Left lung (tissue), 10 donors: ENCODE results near the gene CRTC1. TPM values are rescaled to one million over a fixed set of nuclear protein-coding genes. Genes with fewer than 3 reads are reported as not detected.

Experiments used
- ATAC-seq: fragments of 200-7000 bp; cut with Tn5 transposase; one replicate; pipeline ENCODE4 v1.9.1; 2020; ENCODE audit warnings: moderate library complexity
- DNase-seq, 4 donors: peaks; one replicate each; pipeline ENCODE4 v3.0.0-alpha.2; 2013 to 2020
- H3K27ac ChIP-seq, 2 donors: fragments of 200-600 bp; sonication (generic) in 1 of 2; one replicate each; pipeline versions ENCODE4 v1.5.0 to v1.8.0; 2020 to 2021
- H3K27me3 ChIP-seq, 2 donors: fragments of 200-600 bp; sonication (generic) in 1 of 2; one replicate each; pipeline versions ENCODE4 v1.5.0 to v1.8.0; 2020 to 2021
- H3K36me3 ChIP-seq, 2 donors: fragments of 200-600 bp; sonication (generic) in 1 of 2; one replicate each; pipeline versions ENCODE4 v1.5.0 to v1.8.0; 2020 to 2021
- H3K4me1 ChIP-seq, 2 donors: fragments of 200-600 bp; one replicate each; pipeline ENCODE4 v1.8.0; 2021
- H3K4me3 ChIP-seq, 2 donors: fragments of 200-600 bp; sonication (generic) in 1 of 2; one replicate each; pipeline versions ENCODE4 v1.5.0 to v1.8.0; 2020 to 2021; ENCODE audit warnings: mild to moderate bottlenecking in 1 of 2
- H3K9me3 ChIP-seq, 2 donors: fragments of 200-600 bp; sonication (generic) in 1 of 2; one replicate each; pipeline versions ENCODE4 v1.5.0 to v1.8.0; 2020 to 2021
- intact Hi-C, 2 donors: fragments of 100-400 bp; cut with DNase I; formaldehyde crosslinking; loops; one replicate each; pipeline versions ENCODE4 v1.11.2 to v1.14.2; 2022
- polyA plus RNA-seq, 6 donors: library from polyadenylated mRNA; unstranded; fragments of 120-200 nt; gene quantifications; one replicate each; pipeline ENCODE4 v1.2.1, GENCODE V29; 2013; ENCODE audit not compliant: insufficient read length in 6 of 6
- total RNA-seq, 2 donors: library from RNA; stranded (reverse); fragmentation: NEBNext Ultra II Directional; extraction: Animal tissue kit (Norgen Biotek cat#: 25700); gene quantifications; one replicate each; pipeline ENCODE4 v1.2.1, GENCODE V29; 2021
- TF ChIP-seq, protein P1 (sequence below), 2 donors: fragments of 200-600 bp; sonication (generic) in 1 of 2; IDR thresholded peaks; one replicate each; pipeline versions ENCODE4 v1.5.0 to v1.8.0; 2021; ENCODE audit warnings: antibody characterized with exemption in 2 of 2
- donor health status: DM: no; HTN: yes; CAD: no.
- donor health status: DM: no; HTN: no; CAD: no.

The CRTC1 gene
- total and polyA plus RNA-seq, 8 donors = 11.3 to 23.9 (median 14.6) TPM

DNA sequence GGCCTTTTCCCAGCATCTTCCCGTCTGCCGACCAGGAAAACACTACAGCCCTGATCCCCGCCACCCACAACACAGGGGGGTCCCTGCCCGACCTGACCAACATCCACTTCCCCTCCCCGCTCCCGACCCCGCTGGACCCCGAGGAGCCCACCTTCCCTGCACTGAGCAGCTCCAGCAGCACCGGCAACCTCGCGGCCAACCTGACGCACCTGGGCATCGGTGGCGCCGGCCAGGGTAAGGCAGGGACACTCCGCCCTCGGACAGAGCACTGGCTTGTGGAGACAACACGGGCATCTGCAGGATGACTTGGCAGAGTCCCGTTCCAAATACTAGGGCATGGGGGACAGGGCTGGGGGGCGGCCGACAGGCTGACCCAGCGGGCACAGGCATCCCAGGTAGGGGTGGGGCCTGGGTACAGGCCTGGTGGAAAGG is 76.5 kb downstream of the CRTC1 start:
- TF ChIP-seq, protein P1, sequence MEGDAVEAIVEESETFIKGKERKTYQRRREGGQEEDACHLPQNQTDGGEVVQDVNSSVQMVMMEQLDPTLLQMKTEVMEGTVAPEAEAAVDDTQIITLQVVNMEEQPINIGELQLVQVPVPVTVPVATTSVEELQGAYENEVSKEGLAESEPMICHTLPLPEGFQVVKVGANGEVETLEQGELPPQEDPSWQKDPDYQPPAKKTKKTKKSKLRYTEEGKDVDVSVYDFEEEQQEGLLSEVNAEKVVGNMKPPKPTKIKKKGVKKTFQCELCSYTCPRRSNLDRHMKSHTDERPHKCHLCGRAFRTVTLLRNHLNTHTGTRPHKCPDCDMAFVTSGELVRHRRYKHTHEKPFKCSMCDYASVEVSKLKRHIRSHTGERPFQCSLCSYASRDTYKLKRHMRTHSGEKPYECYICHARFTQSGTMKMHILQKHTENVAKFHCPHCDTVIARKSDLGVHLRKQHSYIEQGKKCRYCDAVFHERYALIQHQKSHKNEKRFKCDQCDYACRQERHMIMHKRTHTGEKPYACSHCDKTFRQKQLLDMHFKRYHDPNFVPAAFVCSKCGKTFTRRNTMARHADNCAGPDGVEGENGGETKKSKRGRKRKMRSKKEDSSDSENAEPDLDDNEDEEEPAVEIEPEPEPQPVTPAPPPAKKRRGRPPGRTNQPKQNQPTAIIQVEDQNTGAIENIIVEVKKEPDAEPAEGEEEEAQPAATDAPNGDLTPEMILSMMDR (IDR thresholded peaks at IDR 0.05) = no peak
- H3K27ac ChIP-seq = no peak overlapping the region
- H3K36me3 ChIP-seq = peaks cover 0 to 4% of the 10 kb centered on the region in 2 donors
- ATAC-seq = no peak
- intact Hi-C loops = no loop called here
- DNase-seq = no peak
- H3K9me3 ChIP-seq = no peaks in the 10 kb centered on the region
- no peaks in the 10 kb centered on the region for H3K27me3 ChIP-seq
- H3K4me1 ChIP-seq = peaks cover 9 to 10% of the 10 kb centered on the region in 2 donors
- H3K4me3 ChIP-seq = no peak overlapping the region

DNA sequence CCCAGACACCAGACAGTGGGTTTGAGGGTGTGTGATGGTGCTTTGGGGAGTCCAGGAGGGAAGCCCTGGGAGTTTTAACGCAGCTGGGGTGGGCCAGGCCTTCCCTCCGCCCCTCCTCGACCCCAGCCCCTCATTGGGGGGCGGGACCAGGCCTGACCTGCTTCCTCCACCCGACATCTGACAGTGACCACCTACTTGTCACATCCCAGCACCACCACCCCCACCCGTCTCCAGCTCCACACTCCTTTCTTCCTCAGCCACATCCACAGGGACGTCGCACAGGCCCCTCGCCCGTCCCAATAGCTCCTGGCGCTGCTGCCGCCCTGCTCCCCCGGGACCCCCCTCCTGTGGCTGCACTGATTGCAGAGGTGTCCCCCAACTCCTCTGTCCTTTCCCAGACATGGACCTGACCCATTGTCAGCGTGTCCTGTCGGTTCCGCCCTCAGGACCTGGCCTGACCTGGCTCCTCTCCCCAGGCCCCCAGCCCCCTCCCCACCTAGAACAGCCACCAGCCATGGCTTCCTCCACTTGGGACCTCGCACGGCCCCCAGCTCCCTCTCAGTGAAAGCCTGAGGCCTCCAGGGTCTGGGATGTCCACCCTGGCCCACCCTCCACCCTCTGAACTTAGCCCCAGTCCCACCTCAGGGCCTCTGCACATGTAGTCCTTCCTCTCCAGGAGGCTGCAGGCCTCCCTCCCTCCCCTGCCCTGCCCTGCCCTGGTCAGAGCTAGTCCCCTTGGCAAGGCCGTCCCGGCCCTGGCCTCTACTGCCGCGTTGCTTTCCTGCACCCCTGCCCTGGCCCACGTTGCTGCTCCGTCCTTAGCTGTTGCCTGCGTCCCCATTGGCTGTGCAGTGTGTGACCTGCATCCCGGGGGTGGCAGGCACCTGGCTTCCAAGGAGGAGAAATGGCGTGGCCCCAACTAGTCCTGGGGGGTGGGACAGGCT is 77.2 kb downstream of the CRTC1 start:
- peaks cover 0 to 4% of the 10 kb centered on the region in 2 donors for H3K36me3 ChIP-seq
- no peak overlapping the region for H3K27ac ChIP-seq
- H3K4me1 ChIP-seq = peaks cover 9 to 10% of the 10 kb centered on the region in 2 donors
- no peak for DNase-seq
- H3K9me3 ChIP-seq = no peaks in the 10 kb centered on the region
- no peak overlapping the region for H3K4me3 ChIP-seq
- TF ChIP-seq, protein P1 (IDR thresholded peaks at IDR 0.05) = no peak
- H3K27me3 ChIP-seq = no peaks in the 10 kb centered on the region
- ATAC-seq = no peak
- intact Hi-C loops = no loop called here

DNA sequence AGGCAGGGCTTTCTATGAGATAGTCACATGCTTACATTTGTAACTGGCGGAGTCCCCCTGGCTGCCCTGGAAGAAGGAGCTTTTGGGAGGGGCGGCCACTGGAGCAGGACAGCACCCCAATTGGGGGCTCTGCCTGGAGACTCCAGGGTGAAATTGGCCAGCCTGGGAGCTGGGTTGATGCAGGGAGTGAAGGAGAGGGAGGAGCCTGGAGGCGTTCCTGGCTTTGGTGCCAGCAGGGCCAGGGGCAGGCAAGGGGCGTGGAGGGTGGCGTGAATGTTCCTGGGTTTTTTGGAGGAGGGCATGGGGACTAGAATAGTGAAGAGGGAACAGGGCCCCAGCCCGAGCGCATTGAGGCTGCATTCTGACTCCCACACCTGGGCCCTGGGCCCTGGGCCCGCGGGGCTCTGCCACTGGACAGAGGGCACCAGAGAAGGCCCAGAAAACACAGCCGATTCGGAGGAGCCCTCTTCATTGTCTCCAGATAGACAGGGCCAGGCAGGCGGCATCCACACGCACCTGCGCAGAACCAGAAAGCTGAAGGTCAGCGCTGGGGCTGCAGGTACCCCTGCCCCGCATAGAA is 78.1 kb downstream of the CRTC1 start:
- TF ChIP-seq, protein P1 (IDR thresholded peaks at IDR 0.05) = no peak
- no peak for ATAC-seq
- H3K9me3 ChIP-seq = no peaks in the 10 kb centered on the region
- no peak overlapping the region for H3K4me3 ChIP-seq
- H3K27me3 ChIP-seq = no peaks in the 10 kb centered on the region
- H3K36me3 ChIP-seq = peaks cover 0 to 2% of the 10 kb centered on the region in 2 donors
- H3K4me1 ChIP-seq = peaks cover 9 to 10% of the 10 kb centered on the region in 2 donors
- no peak for DNase-seq
- H3K27ac ChIP-seq = no peak overlapping the region
- intact Hi-C loops = no loop called here

DNA sequence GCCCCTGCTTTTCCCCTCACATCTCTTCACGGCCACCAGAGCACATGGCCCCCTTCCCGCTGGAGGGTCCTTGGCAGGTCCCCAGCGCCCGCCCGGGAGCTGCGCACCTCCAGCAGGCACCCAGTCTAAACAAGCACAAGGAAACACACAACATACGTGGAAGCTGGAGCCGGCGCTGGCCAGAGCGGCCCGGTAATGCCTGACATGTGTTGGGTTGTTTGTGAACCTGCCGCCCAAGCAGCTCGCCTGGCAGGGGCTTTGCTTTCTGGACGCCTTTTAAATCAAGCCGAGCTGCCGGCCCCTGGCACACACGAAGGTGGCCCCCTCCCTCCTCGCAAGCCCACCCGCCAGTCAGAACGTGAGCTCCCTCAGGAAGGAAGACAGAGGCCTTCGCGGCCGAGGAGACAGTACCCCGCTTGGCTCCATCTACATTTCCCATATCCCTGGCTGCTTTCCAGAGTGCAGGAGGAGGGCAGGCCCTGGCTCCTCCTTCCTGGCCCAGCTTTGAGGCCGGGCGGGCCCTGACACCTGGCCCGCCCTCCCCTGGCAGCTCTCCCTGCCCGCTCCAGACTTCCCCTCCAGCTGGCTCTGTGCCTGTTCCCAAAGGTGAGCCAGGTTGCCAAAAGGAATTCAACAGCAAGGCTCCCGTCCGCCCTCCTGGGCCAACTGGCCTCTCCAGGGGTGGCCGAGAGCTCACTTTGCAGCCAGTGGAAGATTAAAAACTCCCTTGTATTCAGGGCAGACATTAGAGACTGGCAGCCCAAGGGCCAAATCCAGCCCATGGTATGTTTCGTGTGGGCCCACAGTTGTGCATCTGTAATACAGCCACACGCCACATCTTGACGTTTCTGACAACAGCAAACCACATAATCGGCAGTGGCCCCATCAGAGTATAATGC is 78.9 kb downstream of the CRTC1 start:
- Histone ChIP-seq H3K4me1 (peaks cover 9 to 10% of the 10 kb centered on the region in 2 donors), H3K4me3 (no peak overlapping the region), H3K27me3 (no peaks in the 10 kb centered on the region), H3K36me3 (no peaks in the 10 kb centered on the region), H3K27ac (no peak overlapping the region), H3K9me3 (no peaks in the 10 kb centered on the region)
- DNase-seq (peak; percentile 65 to 89 (median 88)), ATAC-seq (peak; percentile 84)
- TF ChIP-seq, protein P1 (IDR thresholded peaks at IDR 0.05) = no peak
- intact Hi-C loops = no loop called here
